GM10248 (cell line): ENCODE data around the gene CD1E.

Source experiments
- CTCF ChIA-PET: fragments of 300-600 bp; sonication (Branson Sonifier 250); formaldehyde crosslinking; extraction: SDS; loops from one replicate; lab custom pipeline; 2021; ENCODE audit warnings: antibody characterized with exemption; lab: Yijun Ruan, JAX
- POLR2A ChIA-PET: fragments of 350-650 bp; sonication (Branson Sonifier 250); formaldehyde crosslinking; extraction: SDS; loops from one replicate; lab custom pipeline; 2020; ENCODE audit warnings: antibody characterized with exemption; lab: Yijun Ruan, JAX
- DNase-seq: peaks from one replicate; pipeline ENCODE4 v3.0.0; 2012; ENCODE audit errors: extremely low spot score
- TF ChIP-seq, protein P1 (sequence below): IDR thresholded peaks from 2 replicates; pipeline ENCODE4 v1.5.1; 2012; ENCODE audit warnings: mild to moderate bottlenecking, low read depth; ENCODE audit errors: extremely low read depth, missing control alignments, control extremely low read depth

Gene CD1E

GRCh38 chr1:158407092-158407491, 53.4 kb downstream of the CD1E start:
- CTCF ChIA-PET = interaction anchor here (1.6 kb wide), 1 partner anchor 18 kb away, joined by 3 read pairs; no protein-coding TSS in a partner anchor
- POLR2A ChIA-PET = no interaction called here
- TF ChIP-seq, protein P1, sequence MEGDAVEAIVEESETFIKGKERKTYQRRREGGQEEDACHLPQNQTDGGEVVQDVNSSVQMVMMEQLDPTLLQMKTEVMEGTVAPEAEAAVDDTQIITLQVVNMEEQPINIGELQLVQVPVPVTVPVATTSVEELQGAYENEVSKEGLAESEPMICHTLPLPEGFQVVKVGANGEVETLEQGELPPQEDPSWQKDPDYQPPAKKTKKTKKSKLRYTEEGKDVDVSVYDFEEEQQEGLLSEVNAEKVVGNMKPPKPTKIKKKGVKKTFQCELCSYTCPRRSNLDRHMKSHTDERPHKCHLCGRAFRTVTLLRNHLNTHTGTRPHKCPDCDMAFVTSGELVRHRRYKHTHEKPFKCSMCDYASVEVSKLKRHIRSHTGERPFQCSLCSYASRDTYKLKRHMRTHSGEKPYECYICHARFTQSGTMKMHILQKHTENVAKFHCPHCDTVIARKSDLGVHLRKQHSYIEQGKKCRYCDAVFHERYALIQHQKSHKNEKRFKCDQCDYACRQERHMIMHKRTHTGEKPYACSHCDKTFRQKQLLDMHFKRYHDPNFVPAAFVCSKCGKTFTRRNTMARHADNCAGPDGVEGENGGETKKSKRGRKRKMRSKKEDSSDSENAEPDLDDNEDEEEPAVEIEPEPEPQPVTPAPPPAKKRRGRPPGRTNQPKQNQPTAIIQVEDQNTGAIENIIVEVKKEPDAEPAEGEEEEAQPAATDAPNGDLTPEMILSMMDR = no peak
- DNase-seq = no peak
